GM19238 (cell line): Measurements from ENCODE around the gene P2RY8.

Experiments used
- DNase-seq: peaks from one replicate; pipeline ENCODE4 v3.0.0; 2011; ENCODE audit warnings: low spot score; ENCODE audit not compliant: insufficient read length

Gene P2RY8

GRCh38 chrX:1419545-1420355 is 117.2 kb downstream of the P2RY8 start:
- DNase-seq, result no peak

GRCh38 chrX:1418901-1419544 is 118.0 kb downstream of the P2RY8 start:
- DNase-seq, result no peak

- no peak for DNase-seq
Measured at GRCh38 chrX:1417921-1418771, 118.8 kb downstream of the P2RY8 start.

- no peak for DNase-seq
Measured at GRCh38 chrX:1416965-1417760, 119.8 kb downstream of the P2RY8 start.

- DNase-seq, result no peak
Measured at GRCh38 chrX:1416327-1416784, 120.6 kb downstream of the P2RY8 start.
